Gastrocnemius medialis (tissue), 4 donors: Measurements from ENCODE around the gene CFAP157. TPM values are rescaled to one million over a fixed set of nuclear protein-coding genes. Genes with fewer than 3 reads are reported as not detected.
A peak's percentile ranks its signal among the peaks of the same experiment; 100 is the strongest.

Experiments
- ATAC-seq, 2 donors: fragments of 150-250 bp; one replicate each; pipeline ENCODE4 v1.9.1; 2016
- DNase-seq, 2 donors: peaks; one replicate each; pipeline ENCODE4 v3.0.0-alpha.2; 2019
- H3K27ac ChIP-seq, 4 donors: fragments of 200-600 bp; sonication (generic); 1 replicate in 1 of 4; 2 replicates in 3 of 4; pipeline ENCODE4 v1.5.1; 2016 to 2018; ENCODE audit warnings: mild to moderate bottlenecking in 2 of 4, moderate library complexity in 1 of 4
- H3K27me3 ChIP-seq, 3 donors: fragments of 200-600 bp; sonication (generic) in 2 of 3; 1 replicate in 1 of 3; 2 replicates in 2 of 3; pipeline versions ENCODE4 v1.5.1 to v1.6.0; 2016 to 2019; ENCODE audit warnings: mild to moderate bottlenecking in 1 of 3, moderate library complexity in 1 of 3
- H3K36me3 ChIP-seq, 2 donors: fragments of 200-600 bp; sonication (generic) in 1 of 2; one replicate each; pipeline ENCODE4 v1.5.1; 2017 to 2018
- H3K4me1 ChIP-seq, 2 donors: fragments of 200-600 bp; sonication (generic) in 1 of 2; one replicate each; pipeline ENCODE4 v1.5.1; 2016 to 2017; ENCODE audit warnings: mild to moderate bottlenecking in 2 of 2
- H3K4me3 ChIP-seq, 4 donors: fragments of 200-600 bp; sonication (generic) in 3 of 4; 1 replicate in 1 of 4; 2 replicates in 3 of 4; pipeline ENCODE4 v1.5.1; 2016 to 2019; ENCODE audit warnings: mild to moderate bottlenecking in 2 of 4
- H3K9me3 ChIP-seq, 3 donors: fragments of 200-600 bp; sonication (generic) in 2 of 3; 1 replicate in 1 of 3; 2 replicates in 2 of 3; pipeline ENCODE4 v1.5.1; 2016 to 2019
- POLR2A ChIP-seq, 2 donors: fragments of 450-650 bp; IDR thresholded peaks; one replicate each; pipeline ENCODE4 v1.6.1; 2017; ENCODE audit warnings: antibody characterized with exemption in 2 of 2, mild to moderate bottlenecking in 2 of 2, moderate library complexity in 2 of 2
- in situ Hi-C, 4 donors: fragments of 200-750 bp; cut with MboI; loops; one replicate each; pipeline versions ENCODE4 v1.15.0 to v1.8.0; 2017; ENCODE audit warnings: low sequenced_read_pairs in 4 of 4
- intact Hi-C: fragments of 100-400 bp; cut with DNase I; formaldehyde crosslinking; loops from one replicate; pipeline ENCODE4 v1.15.1; 2023; ENCODE audit warnings: low total_unique reads
- total RNA-seq, 4 donors: library from RNA; depleted of rRNA; stranded (reverse); fragments of >200 nt; gene quantifications; one replicate each; pipeline versions ENCODE4 v1.1.0 to v1.2.3, GENCODE V29; 2016
- TF ChIP-seq, protein P1 (sequence below), 5 experiments: fragments of 450-650 bp in 3 of 5; fragments of 200-600 bp in 2 of 5; sonication (generic) in 2 of 5; IDR thresholded peaks in 4 of 5; conservative IDR thresholded peaks in 1 of 5; 1 replicate in 4 of 5; 2 replicates in 1 of 5; pipeline ENCODE4 v1.5.1; 2016 to 2019; ENCODE audit warnings: antibody characterized with exemption in 5 of 5, mild to moderate bottlenecking in 3 of 5, moderate library complexity in 3 of 5

CFAP157 gene
- total RNA-seq, 4 donors from 2014 or later = not detected

DNA sequence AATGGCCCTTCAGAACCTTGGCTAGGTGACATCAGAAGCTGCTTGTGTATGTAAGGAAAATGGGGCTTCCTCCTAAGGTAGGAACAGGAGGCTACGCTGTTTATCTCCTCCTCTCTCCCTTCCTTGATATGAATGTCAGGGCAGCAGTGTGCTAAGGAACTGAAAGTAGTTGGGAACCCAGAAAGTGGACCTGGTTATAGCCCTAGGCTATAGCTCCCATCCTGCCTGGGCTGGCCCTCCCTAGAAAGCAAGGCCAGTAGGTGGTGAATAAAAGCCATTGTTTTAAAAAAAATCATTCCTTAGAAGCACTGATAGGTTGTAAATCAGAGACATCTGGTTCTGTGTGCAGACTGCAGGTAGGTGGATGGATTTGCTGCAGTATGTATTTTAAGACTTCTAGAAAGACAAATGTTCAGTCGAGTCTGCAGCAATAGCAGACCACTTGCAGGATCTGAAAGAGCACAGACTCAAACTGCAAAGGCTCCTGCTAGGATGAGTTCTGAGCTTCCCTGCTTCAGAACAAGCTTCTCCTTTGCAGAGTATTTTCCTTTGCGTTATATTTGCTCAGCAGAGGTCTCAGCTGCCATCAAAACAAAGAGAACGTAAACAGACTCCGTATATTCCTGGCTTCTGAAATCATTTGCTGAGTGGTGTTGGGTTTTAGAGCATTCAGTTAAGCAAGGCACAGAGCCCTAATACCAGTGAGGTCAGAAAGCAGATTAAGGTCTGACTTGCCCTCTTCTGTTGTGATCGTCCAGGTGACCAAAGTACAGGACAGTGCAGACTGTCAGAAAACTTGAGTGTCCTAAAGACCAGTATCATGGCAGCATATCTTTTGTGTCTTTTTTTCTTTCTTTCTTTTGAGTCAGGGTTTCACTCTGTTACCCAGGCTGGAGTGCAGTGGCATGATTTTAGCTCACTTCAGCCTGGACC lies 20.1 kb upstream of the CFAP157 start:
- intact Hi-C loops = no loop called here
- Histone ChIP-seq H3K4me1 (peaks cover 18 to 26% of the 10 kb centered on the region in 2 donors), H3K27me3 (no peaks in the 10 kb centered on the region), H3K4me3 (no peak overlapping the region), H3K36me3 (no peaks in the 10 kb centered on the region), H3K9me3 (no peaks in the 10 kb centered on the region), H3K27ac (peak overlapping the region; percentile 2 to 61 (median 32))
- in situ Hi-C loops = no loop called here
- ATAC-seq = no peak
- no peak for DNase-seq
- TF ChIP-seq, protein P1, sequence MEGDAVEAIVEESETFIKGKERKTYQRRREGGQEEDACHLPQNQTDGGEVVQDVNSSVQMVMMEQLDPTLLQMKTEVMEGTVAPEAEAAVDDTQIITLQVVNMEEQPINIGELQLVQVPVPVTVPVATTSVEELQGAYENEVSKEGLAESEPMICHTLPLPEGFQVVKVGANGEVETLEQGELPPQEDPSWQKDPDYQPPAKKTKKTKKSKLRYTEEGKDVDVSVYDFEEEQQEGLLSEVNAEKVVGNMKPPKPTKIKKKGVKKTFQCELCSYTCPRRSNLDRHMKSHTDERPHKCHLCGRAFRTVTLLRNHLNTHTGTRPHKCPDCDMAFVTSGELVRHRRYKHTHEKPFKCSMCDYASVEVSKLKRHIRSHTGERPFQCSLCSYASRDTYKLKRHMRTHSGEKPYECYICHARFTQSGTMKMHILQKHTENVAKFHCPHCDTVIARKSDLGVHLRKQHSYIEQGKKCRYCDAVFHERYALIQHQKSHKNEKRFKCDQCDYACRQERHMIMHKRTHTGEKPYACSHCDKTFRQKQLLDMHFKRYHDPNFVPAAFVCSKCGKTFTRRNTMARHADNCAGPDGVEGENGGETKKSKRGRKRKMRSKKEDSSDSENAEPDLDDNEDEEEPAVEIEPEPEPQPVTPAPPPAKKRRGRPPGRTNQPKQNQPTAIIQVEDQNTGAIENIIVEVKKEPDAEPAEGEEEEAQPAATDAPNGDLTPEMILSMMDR (IDR thresholded peaks at IDR 0.05 in 4 of 5, conservative IDR thresholded peaks at IDR 0.05 in 1 of 5) = no peak
- TF ChIP-seq POLR2A (IDR thresholded peaks at IDR 0.05) = no peak

DNA sequence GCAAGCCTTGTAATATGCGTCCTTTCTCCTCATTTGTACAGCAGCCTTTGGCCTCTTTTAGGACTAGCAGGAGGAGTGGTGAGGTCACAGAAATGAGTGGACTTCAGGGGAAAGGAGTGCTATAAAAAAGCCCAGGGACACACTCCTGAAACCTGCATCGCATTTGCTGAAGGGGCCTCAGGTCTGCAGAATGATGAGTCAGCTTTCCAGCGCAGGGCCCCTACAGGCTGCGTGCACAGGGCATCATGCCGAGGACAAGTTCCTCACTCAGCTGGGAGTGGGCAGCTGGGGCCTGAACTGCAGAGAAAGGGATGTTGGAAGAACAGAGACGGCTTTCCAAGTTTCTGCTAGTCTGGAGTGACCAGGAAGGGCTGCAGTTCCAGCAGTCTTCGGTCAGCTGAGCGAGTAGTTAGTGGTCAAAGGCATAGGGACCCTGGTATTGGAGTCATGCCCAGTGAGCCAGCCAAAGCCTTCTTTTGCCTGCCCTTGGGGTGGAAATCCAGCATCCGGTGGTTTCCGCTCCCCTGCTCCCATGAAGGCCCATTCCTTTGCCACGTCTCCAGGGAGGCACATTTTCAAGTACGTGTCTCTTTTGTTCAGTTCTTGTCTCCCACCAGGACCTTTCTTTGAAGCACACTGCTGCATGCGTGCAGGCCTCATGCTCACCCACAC lies 17.3 kb upstream of the CFAP157 start:
- Histone ChIP-seq H3K27ac (no peak overlapping the region), H3K36me3 (no peaks in the 10 kb centered on the region), H3K9me3 (no peaks in the 10 kb centered on the region), H3K4me1 (peaks cover 6 to 8% of the 10 kb centered on the region in 2 donors), H3K4me3 (no peak overlapping the region), H3K27me3 (no peaks in the 10 kb centered on the region)
- intact Hi-C loops (no loop called here), in situ Hi-C loops (no loop called here)
- TF ChIP-seq POLR2A (IDR thresholded peaks at IDR 0.05) = no peak
- TF ChIP-seq, protein P1 (IDR thresholded peaks at IDR 0.05 in 4 of 5, conservative IDR thresholded peaks at IDR 0.05 in 1 of 5) = no peak
- ATAC-seq = no peak
- no peak for DNase-seq

DNA sequence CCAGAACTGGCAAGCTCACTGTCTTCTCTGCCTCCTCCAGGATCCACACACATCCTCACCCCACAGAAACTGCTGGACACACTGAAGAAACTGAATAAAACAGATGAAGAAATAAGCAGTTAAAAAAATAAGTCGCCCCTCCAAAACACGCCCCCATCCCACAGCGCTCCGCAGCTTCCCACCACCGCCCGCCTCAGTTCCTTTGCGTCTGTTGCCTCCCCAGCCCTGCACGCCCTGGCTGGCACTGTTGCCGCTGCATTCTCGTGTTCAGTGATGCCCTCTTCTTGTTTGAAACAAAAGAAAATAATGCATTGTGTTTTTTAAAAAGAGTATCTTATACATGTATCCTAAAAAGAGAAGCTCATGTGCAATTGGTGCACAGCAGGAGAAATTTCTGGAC lies 16.1 kb upstream of the CFAP157 start:
- no peak for DNase-seq
- H3K27ac ChIP-seq = no peak overlapping the region
- intact Hi-C loops = no loop called here
- H3K9me3 ChIP-seq = no peaks in the 10 kb centered on the region
- in situ Hi-C loops = no loop called here
- peaks cover 6 to 8% of the 10 kb centered on the region in 2 donors for H3K4me1 ChIP-seq
- H3K4me3 ChIP-seq = no peak overlapping the region
- ATAC-seq = no peak
- H3K36me3 ChIP-seq = no peaks in the 10 kb centered on the region
- TF ChIP-seq, protein P1 (IDR thresholded peaks at IDR 0.05 in 4 of 5, conservative IDR thresholded peaks at IDR 0.05 in 1 of 5) = no peak
- no peak for TF ChIP-seq POLR2A (IDR thresholded peaks at IDR 0.05)
- no peaks in the 10 kb centered on the region for H3K27me3 ChIP-seq

DNA sequence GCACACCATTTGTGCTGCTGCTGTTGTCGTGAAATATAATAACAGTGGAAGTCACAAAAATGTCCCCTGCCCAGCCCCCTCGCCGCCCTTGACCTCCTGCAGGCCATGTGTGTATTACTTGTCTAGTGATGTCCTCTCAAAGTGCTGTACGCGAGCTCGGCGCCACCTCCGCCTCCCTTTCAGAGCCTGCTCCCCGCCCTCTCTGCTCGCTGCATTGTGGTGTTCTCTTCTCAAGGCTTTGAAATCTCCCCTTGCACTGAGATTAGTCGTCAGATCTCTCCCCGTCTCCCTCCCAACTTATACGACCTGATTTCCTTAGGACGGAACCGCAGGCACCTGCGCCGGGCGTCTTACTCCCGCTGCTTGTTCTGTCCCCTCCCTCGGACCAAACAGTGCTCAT lies 14.7 kb upstream of the CFAP157 start:
- no peak for ATAC-seq
- H3K4me3 ChIP-seq = no peak overlapping the region
- in situ Hi-C loops = no loop called here
- no peaks in the 10 kb centered on the region for H3K4me1 ChIP-seq
- no peaks in the 10 kb centered on the region for H3K27me3 ChIP-seq
- no peaks in the 10 kb centered on the region for H3K9me3 ChIP-seq
- no peak for TF ChIP-seq POLR2A (IDR thresholded peaks at IDR 0.05)
- TF ChIP-seq, protein P1 (IDR thresholded peaks at IDR 0.05 in 4 of 5, conservative IDR thresholded peaks at IDR 0.05 in 1 of 5) = no peak
- intact Hi-C loops = no loop called here
- no peak overlapping the region for H3K27ac ChIP-seq
- no peaks in the 10 kb centered on the region for H3K36me3 ChIP-seq
- DNase-seq = no peak
